GM19023 (cell line): ENCODE data around the gene ACOXL.
A peak's percentile ranks its signal among the peaks of the same experiment; 100 is the strongest.
"Not testable (repeated sequence)": the region's sequence is repeated elsewhere in the genome, so short reads cannot be mapped to it uniquely, and the experiment has no call there.

ENCODE experiments used
- ATAC-seq: cut with Tn5 transposase; IDR thresholded peaks from one replicate; pipeline ENCODE4 v1.9.1; 2021; ENCODE audit warnings: mild to moderate bottlenecking, moderate library complexity; ENCODE audit not compliant: unreplicated experiment

The ACOXL gene

DNA sequence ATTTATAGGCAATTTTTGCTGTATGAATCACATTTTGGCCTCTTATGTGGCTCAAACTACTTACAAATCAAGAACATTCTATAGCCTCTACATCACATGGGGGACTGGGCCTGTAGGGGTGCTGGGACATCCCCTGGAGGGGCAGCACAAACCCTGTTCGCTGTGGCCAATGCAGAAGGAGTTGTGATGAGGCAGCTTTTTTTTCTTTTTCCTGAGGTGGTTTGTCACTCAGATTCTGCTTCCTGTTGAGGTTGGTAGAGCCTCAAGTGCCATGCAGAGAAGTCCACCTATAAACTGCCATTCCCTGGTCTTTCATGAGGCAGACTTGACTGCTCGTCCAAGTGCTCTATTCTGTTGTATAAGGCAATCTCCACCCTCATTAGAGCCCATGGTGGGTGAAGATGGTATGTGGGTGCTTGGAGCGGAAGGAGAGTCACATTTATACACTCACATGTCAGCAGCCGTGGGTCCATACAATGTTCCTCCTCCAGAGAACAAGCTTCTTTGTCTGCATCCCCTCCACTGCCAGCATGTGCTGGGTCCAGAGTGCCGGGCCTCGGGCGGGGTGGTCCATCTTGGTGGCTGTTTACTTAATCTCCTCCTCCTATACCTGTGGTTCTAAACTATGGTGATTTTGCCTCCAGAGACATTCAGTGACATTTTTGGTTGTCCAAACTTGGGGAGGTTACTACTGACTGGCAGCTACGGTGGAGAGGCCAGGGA, 120.3 kb downstream of the ACOXL start:
- ATAC-seq = no peak

DNA sequence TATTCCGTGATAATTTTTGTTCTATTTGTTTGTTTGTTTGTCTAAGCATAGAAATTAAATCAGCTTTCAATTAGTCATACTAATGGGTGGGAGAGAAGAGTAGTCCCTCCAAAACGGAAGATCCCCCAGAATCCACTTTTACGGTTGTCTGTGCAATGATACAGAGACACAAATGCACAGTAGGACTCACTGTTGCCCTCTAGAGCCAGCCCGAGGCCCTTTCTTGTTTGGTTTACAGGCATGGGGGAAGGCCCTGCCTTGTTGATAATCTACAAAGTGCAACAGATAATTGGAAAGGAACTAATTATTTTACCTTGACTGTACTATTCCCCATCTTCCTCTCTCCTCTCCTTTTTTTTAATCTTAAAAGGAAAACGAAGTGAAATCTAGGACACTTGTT, 121.1 kb downstream of the ACOXL start:
- ATAC-seq = no peak

- no peak for ATAC-seq
Measured at GRCh38 chr2:110853948-110854347, 121.6 kb downstream of the ACOXL start.

DNA sequence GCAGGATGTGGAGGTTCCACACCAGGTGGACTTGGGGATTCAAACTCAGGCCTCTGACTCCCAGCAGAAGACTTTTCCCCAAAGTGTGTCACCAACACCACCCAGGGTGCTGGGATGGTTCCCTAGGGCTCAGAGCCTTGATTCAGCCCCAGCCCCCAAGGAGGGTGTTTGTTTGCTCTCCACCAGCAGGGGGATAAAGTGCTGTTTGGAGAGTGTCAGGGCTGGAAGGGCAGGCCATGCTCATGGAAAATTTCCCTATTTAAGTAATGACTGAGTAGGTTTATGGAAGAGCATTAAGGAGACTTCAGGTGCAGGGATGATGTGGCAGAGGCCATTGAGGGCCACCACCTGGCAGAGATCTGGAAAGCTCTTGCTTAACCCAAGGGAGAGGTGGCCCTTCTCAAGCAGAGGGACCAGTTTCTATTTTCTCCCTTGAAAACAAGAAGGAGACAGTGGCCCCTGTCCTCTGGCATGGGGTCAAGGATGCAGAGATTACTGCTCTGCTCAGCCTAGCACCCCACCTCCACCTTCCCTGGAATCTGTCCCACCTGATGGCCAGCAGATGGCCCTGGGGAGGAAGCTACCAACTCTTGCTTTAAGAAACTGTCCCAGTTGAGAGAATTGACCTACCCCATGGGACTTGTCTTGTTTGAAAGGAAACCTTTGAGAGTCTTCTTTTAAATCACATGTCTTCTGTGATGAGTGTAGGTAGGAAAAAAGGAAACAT, 122.1 kb downstream of the ACOXL start:
- no peak for ATAC-seq

GRCh38 chr2:110855841-110856240, 123.5 kb downstream of the ACOXL start:
- not testable (repeated sequence) for ATAC-seq

DNA sequence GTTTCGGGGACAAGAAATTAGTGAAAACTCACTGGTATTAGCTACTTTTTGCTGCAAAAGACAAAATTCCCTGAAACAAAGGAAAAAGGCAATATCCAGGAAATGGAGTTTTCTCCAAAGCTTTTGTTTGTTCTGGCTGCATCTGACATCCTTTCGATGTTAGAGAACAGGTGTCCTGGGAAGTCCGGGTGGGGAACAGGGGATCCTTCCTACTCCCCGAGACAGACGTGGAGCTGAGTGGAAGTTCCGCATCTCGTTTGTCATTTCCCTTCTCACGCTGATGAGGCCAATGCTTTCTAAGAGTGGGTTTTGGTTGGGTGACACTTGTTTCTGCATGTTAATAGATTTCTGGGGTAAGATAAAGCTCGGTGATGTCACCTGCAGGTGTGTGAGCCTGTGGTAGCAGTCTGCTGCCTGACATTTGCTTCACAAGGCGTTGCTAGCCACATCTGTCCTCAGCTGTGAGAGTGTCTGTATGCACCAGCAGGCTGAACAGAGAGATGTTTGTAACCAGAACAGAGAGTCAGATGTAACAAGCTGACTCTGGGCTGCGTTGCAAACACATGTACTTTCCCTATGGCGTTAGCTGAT, 125.9 kb downstream of the ACOXL start:
- peak; percentile 95 for ATAC-seq

- ATAC-seq = no peak
Measured at GRCh38 chr2:110858993-110859701, 126.8 kb downstream of the ACOXL start.

GRCh38 chr2:110860630-110861029, 128.3 kb downstream of the ACOXL start:
- no peak for ATAC-seq

GRCh38 chr2:110861616-110862260, 129.4 kb downstream of the ACOXL start:
- ATAC-seq = no peak

DNA sequence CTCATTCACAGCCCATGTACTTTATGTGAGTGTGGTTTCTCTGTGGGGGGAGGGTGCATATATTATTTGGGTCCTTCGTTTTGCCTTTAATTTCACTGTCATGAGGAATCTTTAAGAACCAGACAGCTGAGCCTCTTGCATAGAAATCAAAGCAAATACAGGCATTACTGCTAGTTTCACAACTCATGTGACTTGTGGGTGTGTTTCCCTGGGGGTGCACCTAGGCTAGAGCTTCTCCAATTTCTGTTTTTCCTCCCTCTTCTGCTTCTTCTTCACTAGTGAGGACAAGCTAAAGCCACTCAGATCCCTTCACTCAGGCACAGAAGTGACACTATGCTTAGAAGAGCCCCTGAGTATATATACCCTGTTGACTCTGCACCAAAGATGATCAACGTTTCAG, 131.4 kb downstream of the ACOXL start:
- ATAC-seq = no peak

- no peak for ATAC-seq
Measured at GRCh38 chr2:110864176-110864575, 131.8 kb downstream of the ACOXL start.

DNA sequence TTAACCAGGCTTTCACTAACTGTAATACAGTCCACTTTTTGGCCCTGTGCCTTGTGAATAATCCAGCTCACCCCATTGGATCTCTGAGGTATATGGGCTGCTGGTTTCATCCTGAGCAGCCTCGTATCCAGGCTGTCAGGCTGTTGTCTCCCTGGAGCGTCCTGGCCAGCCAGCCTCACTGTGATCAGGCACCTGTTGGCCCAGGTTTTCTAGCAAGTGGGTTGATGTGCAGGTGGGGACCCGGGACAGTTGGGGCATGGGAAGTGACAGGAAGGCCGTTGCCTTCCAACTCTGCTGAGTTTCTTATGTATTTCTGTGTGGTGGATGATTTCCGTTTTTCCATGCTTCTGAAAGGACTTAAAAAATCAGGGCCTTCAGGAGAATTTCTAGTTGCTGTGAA, 132.4 kb downstream of the ACOXL start:
- no peak for ATAC-seq

GRCh38 chr2:110865188-110865587, 132.8 kb downstream of the ACOXL start:
- peak; percentile 94 for ATAC-seq

DNA sequence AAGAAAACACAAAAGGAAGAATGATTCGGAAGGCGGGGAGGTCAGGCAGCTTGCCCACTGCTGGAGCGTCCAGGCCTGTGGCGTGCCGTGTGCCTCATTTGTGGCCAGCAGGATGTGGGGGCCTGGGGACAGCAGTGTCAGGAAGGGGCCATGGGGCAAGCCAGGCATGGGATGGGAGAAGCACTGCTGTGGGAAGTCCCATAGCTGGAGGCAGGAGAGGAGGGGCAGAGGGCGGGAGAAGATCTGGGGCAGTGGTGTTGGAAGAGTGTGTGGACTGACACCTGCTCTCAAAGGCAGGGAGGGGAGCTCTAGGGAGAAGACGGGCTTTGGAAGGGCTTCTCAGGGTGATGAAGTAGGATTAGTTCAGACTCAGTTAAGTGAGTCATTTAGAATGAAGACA, 133.7 kb downstream of the ACOXL start:
- no peak for ATAC-seq

DNA sequence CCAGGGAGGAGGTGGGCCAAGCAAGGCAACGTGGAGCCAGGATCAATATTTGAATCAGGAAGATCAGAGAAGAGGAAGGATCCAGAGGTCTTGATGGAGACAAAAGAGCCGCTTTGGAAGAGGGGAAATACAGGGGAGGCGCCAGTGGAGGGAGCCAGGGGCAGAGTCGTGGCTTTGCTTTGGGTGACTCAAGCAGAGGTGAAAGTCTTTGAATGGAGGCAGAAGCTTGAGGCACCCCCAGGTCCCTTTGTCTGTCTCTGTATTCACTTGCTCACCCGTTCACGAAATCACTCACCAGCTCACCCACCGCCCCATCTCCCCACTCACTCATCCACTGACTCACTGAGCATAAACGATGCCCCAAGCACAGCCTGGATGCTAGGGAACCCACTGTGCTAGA, 134.1 kb downstream of the ACOXL start:
- no peak for ATAC-seq

- no peak for ATAC-seq
Measured at GRCh38 chr2:110867078-110867477, 134.7 kb downstream of the ACOXL start.

GRCh38 chr2:110868971-110869370, 136.6 kb downstream of the ACOXL start:
- no peak for ATAC-seq

DNA sequence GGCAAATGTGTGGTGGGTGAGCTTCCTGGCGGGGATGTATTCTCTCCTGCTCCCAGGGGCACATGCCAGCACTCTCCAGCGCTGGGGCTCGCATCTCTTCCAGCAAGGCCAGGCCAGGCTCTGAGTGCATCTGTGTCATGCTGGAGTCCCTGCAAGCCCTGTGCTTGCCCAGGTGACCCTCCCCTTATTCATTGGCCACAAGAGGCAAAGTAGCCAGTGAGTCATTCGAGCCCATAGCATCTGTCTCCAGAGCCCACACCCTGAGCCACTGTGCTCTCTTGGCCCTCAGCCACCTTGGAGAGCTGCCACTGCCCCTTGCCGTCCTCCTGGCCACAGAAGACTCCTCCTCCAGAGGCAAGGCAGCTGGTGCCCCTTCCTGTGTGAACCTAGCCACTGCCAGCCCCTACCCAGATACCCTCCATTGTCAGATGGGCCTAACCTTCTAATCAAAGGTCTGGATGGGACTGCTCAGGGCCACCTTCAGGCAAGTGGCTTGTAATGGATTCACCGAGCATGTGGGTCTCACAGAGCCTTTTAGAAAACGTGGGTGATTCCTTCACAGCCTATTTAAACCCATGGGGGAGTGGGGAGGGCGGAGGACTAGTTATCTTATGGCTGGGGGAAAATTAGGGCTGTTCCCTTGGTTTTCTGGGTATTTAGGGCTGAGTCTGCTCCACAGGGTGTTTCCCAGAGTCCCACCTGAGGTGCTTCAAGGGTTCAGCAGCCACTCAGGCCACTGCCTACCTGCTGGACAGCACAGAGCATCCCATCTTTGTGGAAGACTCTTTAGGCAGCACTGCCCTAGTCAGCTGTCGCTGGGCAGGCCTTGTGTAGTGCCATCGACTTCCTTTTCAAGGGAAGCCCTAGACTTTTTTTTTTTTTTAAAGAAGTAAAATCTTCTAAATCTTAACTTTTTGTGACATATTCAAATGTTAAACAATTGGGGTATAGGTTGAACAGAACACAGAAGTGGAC, 137.4 kb downstream of the ACOXL start:
- no peak for ATAC-seq

DNA sequence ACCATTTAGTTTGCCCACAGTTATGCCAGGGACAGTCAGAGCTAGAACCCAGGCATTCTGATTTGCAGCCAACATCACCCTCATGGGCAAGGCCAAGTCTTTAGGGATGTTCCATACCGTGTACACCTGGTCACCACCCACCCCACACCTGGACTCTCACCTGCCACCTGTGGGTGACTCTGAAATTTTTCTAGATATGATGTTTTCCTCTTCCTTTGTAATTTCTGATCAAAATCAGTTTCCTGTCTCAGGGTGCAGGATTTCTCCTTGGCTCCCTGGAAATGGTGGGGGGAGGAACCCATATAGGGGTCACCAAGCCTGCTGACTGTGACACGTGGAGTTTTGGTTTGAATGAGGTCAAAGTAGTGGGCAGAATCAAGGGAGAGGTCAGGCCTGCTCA, 138.2 kb downstream of the ACOXL start:
- ATAC-seq = no peak

- no peak for ATAC-seq
Measured at GRCh38 chr2:110871637-110872036, 139.3 kb downstream of the ACOXL start.
